Thymus (tissue), 11 donors: Measurements from ENCODE around the gene DISC1. TPM values are rescaled to one million over a fixed set of nuclear protein-coding genes. Genes with fewer than 3 reads are reported as not detected.

Source experiments
- DNase-seq, 9 donors: peaks; one replicate each; pipeline ENCODE4 v3.0.0-alpha.2; 2013; ENCODE audit warnings: low spot score in 9 of 9, low read depth in 6 of 9, missing footprints in 1 of 9
- H3K27ac ChIP-seq, 2 donors: one replicate each; pipeline ENCODE4 v1.5.1; 2013; ENCODE audit warnings: control low read depth in 1 of 2, low read depth in 1 of 2, low read length in 1 of 2, mild to moderate bottlenecking in 1 of 2, moderate library complexity in 1 of 2
- H3K27me3 ChIP-seq, 2 donors: one replicate each; pipeline ENCODE4 v1.5.1; 2013; ENCODE audit warnings: low read length in 1 of 2; ENCODE audit not compliant: control insufficient read depth in 2 of 2, insufficient read depth in 1 of 2
- H3K36me3 ChIP-seq, 2 donors: one replicate each; pipeline ENCODE4 v1.5.1; 2013; ENCODE audit warnings: low read length in 1 of 2, mild to moderate bottlenecking in 1 of 2, moderate library complexity in 1 of 2; ENCODE audit not compliant: control insufficient read depth in 2 of 2, insufficient read depth in 2 of 2
- H3K4me1 ChIP-seq, 2 donors: one replicate each; pipeline ENCODE4 v1.5.1; 2013; ENCODE audit warnings: low read length in 2 of 2; ENCODE audit not compliant: control insufficient read depth in 2 of 2, insufficient read depth in 2 of 2
- H3K4me3 ChIP-seq, 2 donors: one replicate each; pipeline ENCODE4 v1.5.1; 2013; ENCODE audit warnings: low read length in 2 of 2, control low read depth in 1 of 2, mild to moderate bottlenecking in 1 of 2
- H3K9me3 ChIP-seq, 2 donors: one replicate each; pipeline ENCODE4 v1.5.1; 2013; ENCODE audit warnings: low read length in 1 of 2, mild to moderate bottlenecking in 1 of 2; ENCODE audit not compliant: control insufficient read depth in 2 of 2, insufficient read depth in 1 of 2
- WGBS: extraction: QIAGEN DNeasy Blood & Tissue Kit; methylation state at CpG from one replicate; pipeline ENCODE4 v1.1.7; 2013; 5-methylcytosine and 5-hydroxymethylcytosine counted together
- polyA plus RNA-seq: library from polyadenylated mRNA; stranded (reverse); fragments of 200-250 nt; gene quantifications from one replicate; pipeline ENCODE4 v1.2.3, GENCODE V29; 2013
- total RNA-seq: library from RNA; stranded (reverse); fragments of 120-200 nt; gene quantifications from one replicate; pipeline ENCODE4 v1.2.4, GENCODE V29; 2013
- donor health status: healthy.

Gene DISC1
- total and polyA plus RNA-seq, 2 donors: 4.4 to 5.3 TPM

- WGBS: 97% methylated on average over 11 of the region's 11 CpGs
- Histone ChIP-seq H3K4me1 (peaks cover 0 to 6% of the 10 kb centered on the region in 2 donors), H3K27ac (no peak overlapping the region), H3K9me3 (no peaks in the 10 kb centered on the region), H3K27me3 (no peaks in the 10 kb centered on the region), H3K4me3 (no peak overlapping the region), H3K36me3 (no peaks in the 10 kb centered on the region)
- no peak for DNase-seq
Measured at GRCh38 chr1:231694075-231694431, 67.5 kb downstream of the DISC1 start.

GRCh38 chr1:231694465-231695077, 68.0 kb downstream of the DISC1 start:
- DNase-seq: no peak
- Histone ChIP-seq H3K27me3 (no peaks in the 10 kb centered on the region), H3K9me3 (no peaks in the 10 kb centered on the region), H3K4me3 (no peak overlapping the region), H3K36me3 (no peaks in the 10 kb centered on the region), H3K4me1 (peaks cover 0 to 6% of the 10 kb centered on the region in 2 donors), H3K27ac (no peak overlapping the region)
- 86% methylated on average over 18 of the region's 18 CpGs for WGBS

DNA sequence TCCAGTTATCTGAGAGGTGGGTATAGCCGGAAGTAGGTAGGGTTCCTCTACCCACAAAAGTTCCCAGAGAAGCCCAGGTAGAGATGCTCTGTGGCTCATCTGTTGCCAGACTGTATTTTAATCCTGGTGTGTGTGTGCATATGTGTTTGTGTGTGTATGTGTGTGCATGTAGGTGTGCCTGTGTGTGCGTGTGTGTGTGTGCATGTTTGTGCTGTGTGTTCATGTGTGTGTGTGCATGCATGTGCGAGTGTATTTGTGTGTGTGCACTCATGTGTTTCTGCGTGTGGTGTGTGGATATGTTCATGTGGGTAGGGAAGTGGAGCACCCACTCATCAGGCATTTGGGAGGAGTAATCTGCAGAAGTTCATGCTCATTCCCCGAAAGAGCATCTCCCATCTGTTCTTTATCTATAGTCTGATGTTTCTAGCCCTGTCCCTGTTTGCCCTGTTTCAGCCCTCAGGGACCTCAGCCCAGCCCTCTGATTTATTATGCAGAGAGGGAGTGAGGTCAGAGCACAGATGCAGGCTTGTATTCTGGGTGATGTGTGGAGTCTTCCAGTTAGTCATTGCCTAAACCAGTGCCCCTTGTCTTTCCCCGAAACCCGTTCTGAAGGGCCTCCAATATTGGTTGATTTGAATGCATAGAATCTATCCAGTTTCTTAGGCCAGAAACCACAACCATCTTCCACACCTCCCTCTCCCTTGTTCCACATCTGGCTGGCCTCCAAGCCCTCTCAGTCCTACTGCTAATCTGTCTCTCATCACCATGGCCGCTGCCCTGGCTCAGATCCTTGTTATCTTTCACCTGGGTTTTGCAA, 69.1 kb downstream of the DISC1 start:
- no peak overlapping the region for H3K4me3 ChIP-seq
- no peaks in the 10 kb centered on the region for H3K27me3 ChIP-seq
- H3K27ac ChIP-seq: no peak overlapping the region
- WGBS: 84% methylated on average over 8 of the region's 8 CpGs
- H3K4me1 ChIP-seq: peaks cover 0 to 6% of the 10 kb centered on the region in 2 donors
- H3K36me3 ChIP-seq: no peaks in the 10 kb centered on the region
- no peak for DNase-seq
- H3K9me3 ChIP-seq: no peaks in the 10 kb centered on the region

GRCh38 chr1:231699784-231700183, 73.2 kb downstream of the DISC1 start:
- H3K4me3 ChIP-seq: no peak overlapping the region
- H3K36me3 ChIP-seq: no peaks in the 10 kb centered on the region
- no peak overlapping the region for H3K27ac ChIP-seq
- DNase-seq: no peak
- peaks cover 0 to 3% of the 10 kb centered on the region in 2 donors for H3K4me1 ChIP-seq
- H3K9me3 ChIP-seq: no peaks in the 10 kb centered on the region
- no peaks in the 10 kb centered on the region for H3K27me3 ChIP-seq
- 48% methylated on average over 2 of the region's 2 CpGs for WGBS

- Histone ChIP-seq H3K4me1 (no peaks in the 10 kb centered on the region), H3K27me3 (no peaks in the 10 kb centered on the region), H3K9me3 (no peaks in the 10 kb centered on the region), H3K36me3 (no peaks in the 10 kb centered on the region), H3K27ac (no peak overlapping the region), H3K4me3 (no peak overlapping the region)
- no peak for DNase-seq
Measured at GRCh38 chr1:231701306-231701705, 74.7 kb downstream of the DISC1 start.

- no peak overlapping the region for H3K4me3 ChIP-seq
- no peaks in the 10 kb centered on the region for H3K4me1 ChIP-seq
- no peak for DNase-seq
- no peaks in the 10 kb centered on the region for H3K9me3 ChIP-seq
- H3K27ac ChIP-seq: no peak overlapping the region
- H3K27me3 ChIP-seq: no peaks in the 10 kb centered on the region
- WGBS: 95% methylated on average over 1 of the region's 1 CpG
- no peaks in the 10 kb centered on the region for H3K36me3 ChIP-seq
Measured at GRCh38 chr1:231702331-231702730, 75.7 kb downstream of the DISC1 start.

DNA sequence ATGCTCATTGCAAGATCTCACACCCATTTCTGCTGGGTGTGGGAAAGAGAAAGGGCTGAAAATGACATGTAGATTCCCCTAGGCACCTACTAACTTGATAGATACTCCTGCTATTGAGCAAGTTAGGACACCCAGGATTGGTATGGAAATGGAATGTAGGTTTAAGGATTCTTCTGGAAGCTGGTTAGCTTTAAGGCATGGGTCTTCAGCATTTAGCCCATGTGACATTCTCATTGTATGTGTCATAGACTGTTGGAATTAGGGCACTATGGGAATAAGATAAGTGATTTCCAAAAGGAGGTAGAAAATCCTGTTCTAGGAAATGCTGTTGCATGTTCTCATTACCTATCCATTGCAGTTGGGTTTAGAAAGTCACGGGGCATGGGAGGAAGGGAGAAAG, 76.2 kb downstream of the DISC1 start:
- no peaks in the 10 kb centered on the region for H3K27me3 ChIP-seq
- no peak for DNase-seq
- 96% methylated on average over 1 of the region's 1 CpG for WGBS
- no peaks in the 10 kb centered on the region for H3K4me1 ChIP-seq
- H3K9me3 ChIP-seq: no peaks in the 10 kb centered on the region
- H3K36me3 ChIP-seq: no peaks in the 10 kb centered on the region
- H3K4me3 ChIP-seq: no peak overlapping the region
- no peak overlapping the region for H3K27ac ChIP-seq

DNA sequence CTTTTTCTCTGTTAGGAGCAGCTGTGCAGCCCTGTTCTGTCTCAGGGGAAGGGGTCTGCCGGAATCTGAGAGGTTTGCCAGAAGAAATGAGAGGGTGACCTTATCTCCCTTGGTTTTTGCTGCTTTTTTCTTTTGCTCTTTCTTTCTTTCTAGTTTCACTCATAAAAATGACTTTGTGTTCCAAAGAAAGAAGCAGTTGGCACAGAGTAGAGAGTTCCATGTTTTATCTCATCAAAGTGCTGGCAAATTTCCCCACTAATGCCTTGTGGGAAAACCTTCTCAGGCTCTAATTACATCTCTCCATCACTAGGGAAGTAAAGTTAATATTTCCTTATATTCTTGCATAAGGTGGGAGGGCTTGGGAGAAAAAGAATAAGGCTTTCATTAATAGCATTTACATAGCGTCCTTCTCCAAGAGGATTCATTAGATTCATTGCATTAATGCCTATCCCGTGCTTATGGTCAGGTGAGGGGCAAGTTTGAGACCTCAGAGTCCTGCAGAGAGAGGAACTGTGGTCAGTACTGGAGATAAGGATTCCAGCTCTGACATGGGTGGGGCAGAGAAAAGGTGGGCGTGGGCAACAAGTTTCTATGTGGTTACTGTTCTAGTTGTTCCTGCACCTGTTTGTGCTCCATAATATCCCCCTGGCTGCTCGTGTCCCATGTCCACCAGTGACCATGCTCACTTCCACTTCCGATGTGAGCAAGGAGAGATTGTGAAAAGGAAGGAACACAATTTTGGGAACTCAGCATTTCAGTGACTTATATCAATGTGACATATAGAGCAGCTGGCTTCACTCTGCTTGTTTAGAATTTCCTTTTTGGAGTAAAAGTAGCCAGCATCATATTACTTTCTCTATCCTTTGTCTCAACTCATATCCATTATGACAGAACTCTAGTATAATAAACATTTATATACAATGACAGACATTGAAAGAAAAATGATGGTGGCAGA, 79.5 kb downstream of the DISC1 start:
- Histone ChIP-seq H3K27me3 (no peaks in the 10 kb centered on the region), H3K4me1 (no peaks in the 10 kb centered on the region), H3K36me3 (no peaks in the 10 kb centered on the region), H3K27ac (no peak overlapping the region), H3K9me3 (no peaks in the 10 kb centered on the region), H3K4me3 (no peak overlapping the region)
- DNase-seq: no peak
- 92% methylated on average over 6 of the region's 6 CpGs for WGBS

DNA sequence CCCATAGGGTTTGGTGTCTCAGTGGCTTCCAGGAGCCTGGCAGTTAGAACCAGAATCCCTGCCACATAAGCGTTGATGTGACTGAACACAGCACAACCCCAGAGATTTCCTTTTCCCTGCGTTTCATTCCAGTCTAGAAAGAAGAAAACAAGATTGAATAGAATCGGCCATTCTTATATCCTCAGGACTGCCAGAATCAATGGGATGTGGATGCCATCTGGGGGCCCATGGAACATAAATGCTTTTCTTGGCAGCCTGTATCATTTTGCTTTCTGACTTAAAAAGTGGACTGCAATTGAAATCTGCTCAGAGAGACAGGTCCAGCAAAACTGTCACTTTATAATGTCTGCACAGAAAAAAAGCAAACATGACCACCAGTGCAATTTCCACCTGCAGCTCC, 80.3 kb downstream of the DISC1 start:
- no peaks in the 10 kb centered on the region for H3K4me1 ChIP-seq
- H3K27me3 ChIP-seq: no peaks in the 10 kb centered on the region
- H3K27ac ChIP-seq: no peak overlapping the region
- 98% methylated on average over 3 of the region's 3 CpGs for WGBS
- no peak overlapping the region for H3K4me3 ChIP-seq
- no peaks in the 10 kb centered on the region for H3K9me3 ChIP-seq
- no peak for DNase-seq
- no peaks in the 10 kb centered on the region for H3K36me3 ChIP-seq
